Spleen (tissue), 11 donors: Measurements from ENCODE around the gene C4B. TPM values are rescaled to one million over a fixed set of nuclear protein-coding genes. Genes with fewer than 3 reads are reported as not detected.

Source experiments
- DNase-seq: peaks from one replicate; pipeline ENCODE4 v3.0.0-alpha.2; 2020
- H3K27ac ChIP-seq, 8 donors: fragments of 200-600 bp; sonication (generic) in 7 of 8; 1 replicate in 4 of 8; 2 replicates in 4 of 8; pipeline versions ENCODE4 v1.5.0 to v1.8.0; 2016 to 2021; ENCODE audit warnings: inconsistent platforms in 4 of 8, mild to moderate bottlenecking in 4 of 8, moderate library complexity in 1 of 8
- H3K27me3 ChIP-seq, 7 donors: fragments of 200-600 bp; sonication (generic) in 6 of 7; replicated peaks in 1 of 7; 1 replicate in 4 of 7; 2 replicates in 3 of 7; pipeline versions ENCODE4 v1.5.0 to v1.8.0; 2016 to 2021; ENCODE audit warnings: inconsistent platforms in 3 of 7, mild to moderate bottlenecking in 1 of 7
- H3K36me3 ChIP-seq, 6 donors: fragments of 200-600 bp; sonication (generic) in 5 of 6; 1 replicate in 4 of 6; 2 replicates in 2 of 6; pipeline versions ENCODE4 v1.5.0 to v1.8.0; 2016 to 2021; ENCODE audit warnings: inconsistent platforms in 2 of 6
- H3K4me1 ChIP-seq, 6 donors: fragments of 200-600 bp; sonication (generic) in 5 of 6; 1 replicate in 3 of 6; 2 replicates in 3 of 6; pipeline versions ENCODE4 v1.5.0 to v1.8.0; 2016 to 2021; ENCODE audit warnings: inconsistent platforms in 3 of 6
- H3K4me3 ChIP-seq, 8 donors: fragments of 200-600 bp; sonication (generic) in 7 of 8; 1 replicate in 4 of 8; 2 replicates in 4 of 8; pipeline versions ENCODE4 v1.5.0 to v1.8.0; 2016 to 2021; ENCODE audit warnings: inconsistent platforms in 4 of 8, mild to moderate bottlenecking in 4 of 8, moderate library complexity in 2 of 8
- H3K9me3 ChIP-seq, 8 donors: fragments of 200-600 bp; sonication (generic) in 7 of 8; 1 replicate in 4 of 8; 2 replicates in 4 of 8; pipeline versions ENCODE4 v1.5.0 to v1.8.0; 2016 to 2021; ENCODE audit warnings: inconsistent platforms in 4 of 8
- CTCF ChIP-seq, 11 experiments: fragments of 200-600 bp in 7 of 11; fragments of 450-650 bp in 4 of 11; sonication (generic) in 4 of 11; IDR thresholded peaks in 8 of 11; conservative IDR thresholded peaks in 3 of 11; 1 replicate in 7 of 11; 2 replicates in 4 of 11; pipeline versions ENCODE4 v1.4.0 to v1.8.0; 2016 to 2021; ENCODE audit warnings: antibody characterized with exemption in 11 of 11, inconsistent platforms in 4 of 11, mild to moderate bottlenecking in 1 of 11
- POLR2A ChIP-seq, 3 donors: fragments of 450-650 bp; IDR thresholded peaks; one replicate each; pipeline ENCODE4 v1.5.1; 2017; ENCODE audit warnings: antibody characterized with exemption in 3 of 3, mild to moderate bottlenecking in 1 of 3
- POLR2AphosphoS5 ChIP-seq, 3 donors: sonication (generic); formaldehyde crosslinking; IDR thresholded peaks; one replicate each; pipeline ENCODE4 v1.5.1; 2017; ENCODE audit warnings: antibody characterized with exemption in 3 of 3
- WGBS, 5 donors: extraction: QIAGEN DNeasy Blood & Tissue Kit in 3 of 5; methylation state at CpG; one replicate each; pipeline versions ENCODE4 v1.1.5 to v1.1.7; 2013 to 2018; 5-methylcytosine and 5-hydroxymethylcytosine counted together
- intact Hi-C: fragments of 100-400 bp; cut with DNase I; formaldehyde crosslinking; loops from one replicate; pipeline ENCODE4 v1.15.0; 2023; ENCODE audit warnings: low total_unique reads
- polyA plus RNA-seq, 3 donors: library from polyadenylated mRNA; stranded (reverse); fragments of 200-250 nt; gene quantifications; one replicate each; pipeline ENCODE4 v1.2.1, GENCODE V29; 2013
- total RNA-seq, 7 donors: library from RNA; depleted of rRNA in 3 of 7; stranded (reverse); fragments of >200 nt in 3 of 7; fragmentation: NEBNext Ultra II Directional in 4 of 7; extraction: Animal tissue kit (Norgen Biotek cat#: 25700) in 4 of 7; gene quantifications; one replicate each; pipeline versions ENCODE4 v1.1.0 to v1.2.1, GENCODE V29; 2016 to 2021
- donor health status: healthy with polysubstance abuse.
- donor health status: DM: no; HTN: no; CAD: no; lungs with moderate emphysema.
- donor health status: DM: no; HTN: no; CAD: no.
- donor health status: Bipolar disorder and iron deficiency.
- donor health status: healthy.
- donor health status: DM: no; HTN: no; CAD: no.
- donor health status: DM: yes; HTN: yes; CAD: no.

The C4B gene
- total and polyA plus RNA-seq, 10 donors: 57.8 to 308 (median 103) TPM

- H3K36me3 ChIP-seq: peaks cover 0 to 84% (median 7%) of the 10 kb centered on the region in 6 donors
- no peak for DNase-seq
- H3K4me3 ChIP-seq: no peak overlapping the region
- no peaks in the 10 kb centered on the region for H3K27me3 ChIP-seq
- intact Hi-C loops: no loop called here
- peaks cover 0 to 6% (median 0%) of the 10 kb centered on the region in 6 donors for H3K4me1 ChIP-seq
- no peak overlapping the region for H3K27ac ChIP-seq
- WGBS, 5 donors: 85 to 96% (median 90%) methylated on average over 8 of the region's 8 CpGs
- H3K9me3 ChIP-seq: no peaks in the 10 kb centered on the region
- TF ChIP-seq POLR2AphosphoS5 (IDR thresholded peaks at IDR 0.05): no peak
- no peak for TF ChIP-seq POLR2A (IDR thresholded peaks at IDR 0.05)
- no peak for TF ChIP-seq CTCF (IDR thresholded peaks at IDR 0.05 in 8 of 11, conservative IDR thresholded peaks at IDR 0.05 in 3 of 11)
These were observed 60.5 kb downstream of the C4B start for GRCh38 chr6:32074996-32075532.

DNA sequence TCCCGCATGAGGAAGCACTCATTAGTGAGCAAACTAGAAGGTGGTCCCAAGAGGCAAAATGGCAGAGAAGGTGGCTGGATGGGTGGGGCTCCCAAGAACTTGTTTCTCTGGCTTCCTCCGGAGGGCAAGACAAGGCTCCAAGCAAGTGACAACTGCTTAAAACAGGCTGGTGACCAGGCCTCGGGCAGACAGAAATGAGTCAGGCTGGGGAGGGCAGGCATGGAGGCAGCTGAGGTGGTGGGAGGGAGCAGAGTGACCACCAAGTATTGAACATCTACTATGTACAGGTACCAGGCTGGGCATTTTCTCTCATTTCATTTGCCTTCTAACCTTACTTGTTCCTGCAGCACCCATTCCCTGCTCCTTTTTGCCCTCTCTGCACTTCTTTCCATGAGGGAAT, 61.2 kb downstream of the C4B start:
- 74 to 92% (median 83%) methylated on average over 3 of the region's 3 CpGs for WGBS, 5 donors
- no peak overlapping the region for H3K4me3 ChIP-seq
- H3K36me3 ChIP-seq: peaks cover 0 to 79% (median 7%) of the 10 kb centered on the region in 6 donors
- no peaks in the 10 kb centered on the region for H3K27me3 ChIP-seq
- H3K4me1 ChIP-seq: peaks cover 0 to 6% (median 0%) of the 10 kb centered on the region in 6 donors
- no peaks in the 10 kb centered on the region for H3K9me3 ChIP-seq
- TF ChIP-seq POLR2AphosphoS5 (IDR thresholded peaks at IDR 0.05) (no peak), POLR2A (IDR thresholded peaks at IDR 0.05) (no peak), CTCF (IDR thresholded peaks at IDR 0.05 in 8 of 11, conservative IDR thresholded peaks at IDR 0.05 in 3 of 11) (no peak)
- intact Hi-C loops: no loop called here
- no peak overlapping the region for H3K27ac ChIP-seq
- DNase-seq: no peak

GRCh38 chr6:32076321-32076809, 61.8 kb downstream of the C4B start:
- Histone ChIP-seq H3K36me3 (peaks cover 0 to 79% (median 7%) of the 10 kb centered on the region in 6 donors), H3K4me1 (peaks cover 0 to 10% (median 3%) of the 10 kb centered on the region in 6 donors), H3K4me3 (no peak overlapping the region), H3K27ac (no peak overlapping the region), H3K27me3 (no peaks in the 10 kb centered on the region), H3K9me3 (no peaks in the 10 kb centered on the region)
- WGBS, 5 donors: 61 to 78% (median 68%) methylated on average over 11 to 12 of the region's 12 CpGs
- intact Hi-C loops: no loop called here
- TF ChIP-seq POLR2AphosphoS5 (IDR thresholded peaks at IDR 0.05) (no peak), CTCF (IDR thresholded peaks at IDR 0.05 in 8 of 11, conservative IDR thresholded peaks at IDR 0.05 in 3 of 11) (no peak), POLR2A (IDR thresholded peaks at IDR 0.05) (no peak)
- DNase-seq: no peak

- Histone ChIP-seq H3K4me3 (no peak overlapping the region), H3K36me3 (peaks cover 0 to 67% (median 0%) of the 10 kb centered on the region in 6 donors), H3K4me1 (peaks cover 0 to 34% (median 15%) of the 10 kb centered on the region in 6 donors), H3K27me3 (peaks cover 0 to 9% (median 0%) of the 10 kb centered on the region in 7 donors), H3K27ac (peak overlapping the region in 5 of 8 donors; percentile 1 to 29 (median 27)), H3K9me3 (no peaks in the 10 kb centered on the region)
- intact Hi-C loops: no loop called here
- 56 to 82% (median 69%) methylated on average over 6 to 7 of the region's 7 CpGs for WGBS, 5 donors
- TF ChIP-seq CTCF (IDR thresholded peaks at IDR 0.05 in 8 of 11, conservative IDR thresholded peaks at IDR 0.05 in 3 of 11) (no peak), POLR2A (IDR thresholded peaks at IDR 0.05) (no peak), POLR2AphosphoS5 (IDR thresholded peaks at IDR 0.05) (no peak)
- peak; percentile 23 for DNase-seq
These were observed 65.1 kb downstream of the C4B start for GRCh38 chr6:32079566-32080290.
